Osteoblast (primary cell): ENCODE results near the gene TTC33. TPM values are rescaled to one million over a fixed set of nuclear protein-coding genes. Genes with fewer than 3 reads are reported as not detected.
"Not testable (repeated sequence)": the region's sequence is repeated elsewhere in the genome, so short reads cannot be mapped to it uniquely, and the experiment has no call there.

Experiments
- DNase-seq: peaks from one replicate; pipeline ENCODE4 v3.0.0; 2011; ENCODE audit warnings: low spot score, mixed read lengths; ENCODE audit not compliant: insufficient read length; ENCODE audit errors: missing footprints
- H2AFZ ChIP-seq: 2 replicates; pipeline ENCODE4 v1.6.0; 2011; ENCODE audit warnings: mild to moderate bottlenecking, low read length
- H3K27ac ChIP-seq: 2 replicates; pipeline ENCODE4 v1.5.1; 2011; ENCODE audit warnings: mild to moderate bottlenecking, low read depth, low read length, moderate library complexity
- H3K27me3 ChIP-seq: 2 replicates; pipeline ENCODE4 v1.6.0; 2012; ENCODE audit warnings: mild to moderate bottlenecking, control low read depth, inconsistent platforms, low read length, moderate library complexity; ENCODE audit not compliant: insufficient read depth
- H3K36me3 ChIP-seq: 2 replicates; pipeline ENCODE4 v1.5.1; 2011; ENCODE audit warnings: mild to moderate bottlenecking, low read length, control low read depth, moderate library complexity; ENCODE audit not compliant: insufficient read depth
- H3K4me1 ChIP-seq: 2 replicates; pipeline ENCODE4 v1.5.1; 2011; ENCODE audit warnings: mild to moderate bottlenecking, low read length, control low read depth, moderate library complexity; ENCODE audit not compliant: insufficient read depth
- H3K4me2 ChIP-seq: 2 replicates; pipeline ENCODE4 v1.6.0; 2011; ENCODE audit warnings: mild to moderate bottlenecking, low read length; ENCODE audit not compliant: insufficient read depth
- H3K4me3 ChIP-seq: fragments of 200-600 bp; sonication (generic); 3 replicates; pipeline ENCODE4 v1.5.1; 2012; ENCODE audit warnings: mild to moderate bottlenecking, low read length, inconsistent platforms; ENCODE audit not compliant: insufficient read depth
- H3K79me2 ChIP-seq: 2 replicates; pipeline ENCODE4 v1.6.0; 2012; ENCODE audit warnings: mild to moderate bottlenecking, low read length, control low read depth, inconsistent platforms; ENCODE audit not compliant: insufficient read depth
- H3K9me3 ChIP-seq: 2 replicates; pipeline ENCODE4 v1.5.1; 2011; ENCODE audit warnings: low read depth, low read length, control low read depth
- H4K20me1 ChIP-seq: 2 replicates; pipeline ENCODE4 v1.6.0; 2012; ENCODE audit warnings: mild to moderate bottlenecking, low read length, control low read depth; ENCODE audit not compliant: insufficient read depth
- total RNA-seq: library from RNA; depleted of rRNA; stranded (reverse); fragments of >200 nt; gene quantifications from 2 replicates; pipeline ENCODE4 v1.2.3, GENCODE V29; 2012
- TF ChIP-seq, protein P1 (sequence below): IDR thresholded peaks from 2 replicates; pipeline ENCODE4 v1.5.1; 2011; ENCODE audit warnings: mild to moderate bottlenecking, low read depth, low read length, moderate library complexity; ENCODE audit errors: extremely low read depth

Gene TTC33
- total RNA-seq, 1 donor = 14.5 TPM

- no peak overlapping the region for H3K4me3 ChIP-seq
- H3K4me2 ChIP-seq = peak overlapping the region; percentile 0
- H3K36me3 ChIP-seq = no peaks in the 10 kb centered on the region
- no peaks in the 10 kb centered on the region for H3K9me3 ChIP-seq
- no peaks in the 10 kb centered on the region for H3K27me3 ChIP-seq
- no peaks in the 10 kb centered on the region for H4K20me1 ChIP-seq
- TF ChIP-seq, protein P1, sequence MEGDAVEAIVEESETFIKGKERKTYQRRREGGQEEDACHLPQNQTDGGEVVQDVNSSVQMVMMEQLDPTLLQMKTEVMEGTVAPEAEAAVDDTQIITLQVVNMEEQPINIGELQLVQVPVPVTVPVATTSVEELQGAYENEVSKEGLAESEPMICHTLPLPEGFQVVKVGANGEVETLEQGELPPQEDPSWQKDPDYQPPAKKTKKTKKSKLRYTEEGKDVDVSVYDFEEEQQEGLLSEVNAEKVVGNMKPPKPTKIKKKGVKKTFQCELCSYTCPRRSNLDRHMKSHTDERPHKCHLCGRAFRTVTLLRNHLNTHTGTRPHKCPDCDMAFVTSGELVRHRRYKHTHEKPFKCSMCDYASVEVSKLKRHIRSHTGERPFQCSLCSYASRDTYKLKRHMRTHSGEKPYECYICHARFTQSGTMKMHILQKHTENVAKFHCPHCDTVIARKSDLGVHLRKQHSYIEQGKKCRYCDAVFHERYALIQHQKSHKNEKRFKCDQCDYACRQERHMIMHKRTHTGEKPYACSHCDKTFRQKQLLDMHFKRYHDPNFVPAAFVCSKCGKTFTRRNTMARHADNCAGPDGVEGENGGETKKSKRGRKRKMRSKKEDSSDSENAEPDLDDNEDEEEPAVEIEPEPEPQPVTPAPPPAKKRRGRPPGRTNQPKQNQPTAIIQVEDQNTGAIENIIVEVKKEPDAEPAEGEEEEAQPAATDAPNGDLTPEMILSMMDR = no peak
- no peak overlapping the region for H2AFZ ChIP-seq
- H3K27ac ChIP-seq = peak overlapping the region; percentile 45
- H3K79me2 ChIP-seq = no peaks in the 10 kb centered on the region
- peaks cover 31% of the 10 kb centered on the region for H3K4me1 ChIP-seq
- DNase-seq = no peak
Measured at GRCh38 chr5:40570408-40571129, 185.2 kb downstream of the TTC33 start.

GRCh38 chr5:40569546-40570270 is 186.1 kb downstream of the TTC33 start:
- Histone ChIP-seq H3K4me3 (no peak overlapping the region), H3K27ac (peak overlapping the region; percentile 45), H3K27me3 (no peaks in the 10 kb centered on the region), H3K36me3 (no peaks in the 10 kb centered on the region), H3K79me2 (no peaks in the 10 kb centered on the region), H3K4me1 (peaks cover 31% of the 10 kb centered on the region), H4K20me1 (no peaks in the 10 kb centered on the region), H3K4me2 (peak overlapping the region; percentile 0), H2AFZ (no peak overlapping the region), H3K9me3 (no peaks in the 10 kb centered on the region)
- DNase-seq = no peak
- TF ChIP-seq, protein P1 = no peak

GRCh38 chr5:40568548-40568947 is 187.2 kb downstream of the TTC33 start:
- TF ChIP-seq, protein P1 = no peak

DNA sequence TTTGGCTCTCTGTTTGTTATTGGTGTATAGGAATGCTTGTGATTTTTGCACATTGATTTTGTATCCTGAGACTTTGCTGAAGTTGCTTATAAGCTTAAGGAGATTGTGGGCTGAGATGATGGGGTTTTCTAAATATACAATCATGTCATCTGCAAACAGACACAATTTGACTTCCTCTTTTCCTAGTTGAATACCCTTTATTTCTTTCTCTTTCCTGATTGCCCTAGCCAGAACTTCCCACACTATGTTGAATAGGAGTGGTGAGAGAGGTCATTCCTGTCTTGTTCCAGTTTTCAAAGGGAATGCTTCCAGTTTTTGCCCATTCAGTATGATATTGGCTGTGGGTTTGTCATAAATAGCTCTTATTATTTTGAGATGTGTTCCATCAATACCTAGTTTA is 192.6 kb downstream of the TTC33 start:
- H2AFZ ChIP-seq, H3K4me2 ChIP-seq, H3K4me3 ChIP-seq, H3K9me3 ChIP-seq, H3K27ac ChIP-seq, H3K27me3 ChIP-seq, H3K4me1 ChIP-seq, H4K20me1 ChIP-seq, H3K79me2 ChIP-seq, DNase-seq, H3K36me3 ChIP-seq: not testable (repeated sequence)

More at GRCh38 chr5:40568548-40568947, 187.2 kb downstream of the TTC33 start:
- DNase-seq = no peak
- no peak overlapping the region for H3K27ac ChIP-seq
- no peak overlapping the region for H3K4me2 ChIP-seq
- H3K4me1 ChIP-seq = peaks cover 31% of the 10 kb centered on the region
- H3K79me2 ChIP-seq = no peaks in the 10 kb centered on the region
- no peaks in the 10 kb centered on the region for H3K27me3 ChIP-seq
- H4K20me1 ChIP-seq = no peaks in the 10 kb centered on the region
- no peaks in the 10 kb centered on the region for H3K9me3 ChIP-seq
- H2AFZ ChIP-seq = no peak overlapping the region
- no peaks in the 10 kb centered on the region for H3K36me3 ChIP-seq
- H3K4me3 ChIP-seq = no peak overlapping the region
